Right ventricle myocardium inferior (tissue), 1 donor: Measurements from ENCODE around the gene SCGB3A1. TPM values are rescaled to one million over a fixed set of nuclear protein-coding genes. Genes with fewer than 3 reads are reported as not detected.

Experiments used
- ATAC-seq: fragments of 200-7000 bp; cut with Tn5 transposase; one replicate; pipeline ENCODE4 v1.9.1; 2020; ENCODE audit warnings: mild to moderate bottlenecking, moderate library complexity
- DNase-seq: peaks from one replicate; pipeline ENCODE4 v3.0.0; 2021; ENCODE audit errors: missing footprints
- intact Hi-C: fragments of 100-400 bp; cut with DNase I; formaldehyde crosslinking; loops from one replicate; pipeline ENCODE4 v1.11.0; 2022
- total RNA-seq: library from RNA; stranded (reverse); fragmentation: NEBNext Ultra II Directional; extraction: Animal tissue kit (Norgen Biotek cat#: 25700); gene quantifications from one replicate; pipeline ENCODE4 v1.2.1, GENCODE V29; 2021
- donor health status: DM: no; HTN: yes; CAD: no; lungs with severe emphysema.

The SCGB3A1 gene
- total RNA-seq, 1 donor from 2014 or later: not detected

DNA sequence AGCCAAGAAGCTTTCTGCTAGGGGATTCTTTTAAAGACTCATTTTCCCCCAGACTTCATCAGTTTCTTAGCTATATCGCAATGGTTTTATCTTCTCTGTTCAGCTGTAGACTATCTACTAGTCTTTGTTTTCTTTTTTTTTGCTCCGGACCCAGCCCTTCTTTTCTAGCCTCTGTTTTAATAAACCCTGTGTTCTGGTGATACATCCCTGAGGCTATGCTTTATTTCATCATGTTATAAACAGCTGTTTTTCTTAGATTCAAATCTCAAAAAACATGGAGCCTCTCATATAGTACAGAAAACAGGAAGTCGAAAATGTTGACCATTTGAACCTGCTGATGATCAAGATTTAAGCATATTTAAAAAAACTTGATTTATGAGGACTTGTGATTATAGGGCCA is 37.8 kb downstream of the SCGB3A1 start:
- DNase-seq: no peak
- ATAC-seq: no peak
- intact Hi-C loops: no loop called here

DNA sequence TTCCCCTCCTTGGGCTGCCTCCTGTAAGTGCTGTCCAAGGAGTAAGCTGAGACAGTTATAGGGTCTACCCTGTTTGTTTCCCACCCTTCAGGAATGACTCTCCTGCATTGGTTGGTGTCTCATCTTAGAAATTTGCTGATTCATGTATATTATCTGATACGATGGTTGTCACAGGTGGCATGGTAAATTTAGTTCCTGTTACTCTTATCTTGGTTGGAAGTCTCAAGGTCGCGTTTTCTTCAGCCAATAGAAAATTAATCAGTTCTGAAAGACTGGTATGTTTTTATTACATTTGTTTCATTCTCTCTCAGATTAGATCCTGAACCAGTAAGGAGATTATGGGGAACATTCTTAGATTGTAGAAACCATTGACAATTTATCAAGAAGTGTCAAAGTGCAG is 42.7 kb downstream of the SCGB3A1 start:
- intact Hi-C loops: no loop called here
- DNase-seq (no peak), ATAC-seq (no peak)

DNA sequence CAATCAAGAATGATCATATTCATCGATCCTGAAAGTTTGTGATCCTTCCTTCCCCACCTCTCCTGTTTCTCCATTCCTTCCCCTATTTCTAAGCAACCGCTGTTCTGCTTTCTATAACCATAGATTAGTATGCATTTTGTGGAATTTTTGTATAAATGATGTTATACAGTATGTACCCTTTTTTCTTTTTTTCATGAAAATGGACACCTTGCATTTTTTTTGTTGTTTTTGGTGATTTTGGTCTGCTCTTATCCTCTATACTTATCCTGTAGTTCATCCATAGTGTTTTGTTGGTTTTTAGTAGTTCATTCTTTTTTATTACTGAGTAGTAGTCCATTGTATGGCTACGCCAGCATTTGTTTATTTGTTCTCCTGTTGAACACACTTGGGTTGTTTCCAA is 46.1 kb downstream of the SCGB3A1 start:
- no peak for DNase-seq
- no peak for ATAC-seq
- intact Hi-C loops: no loop called here

DNA sequence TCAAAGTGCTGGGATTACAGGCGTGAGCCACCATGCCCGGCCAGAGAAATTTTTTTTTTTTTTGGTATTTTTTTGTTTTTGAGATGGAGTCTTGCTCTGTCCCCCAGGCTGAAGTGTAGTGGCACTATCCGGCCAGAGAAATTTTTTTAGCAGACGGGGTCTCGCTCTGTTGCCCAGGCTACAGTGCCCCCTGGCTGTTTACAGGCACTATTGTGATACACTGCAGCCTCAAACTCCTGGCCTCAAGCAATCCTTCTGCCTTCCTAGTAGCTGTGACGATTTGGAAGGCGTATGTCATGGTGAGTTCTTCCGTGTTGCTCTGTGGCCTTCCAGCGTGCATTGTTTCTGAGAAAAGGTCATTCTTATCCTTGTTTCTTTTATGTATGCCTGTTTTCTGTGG is 49.6 kb downstream of the SCGB3A1 start:
- DNase-seq: no peak
- no peak for ATAC-seq
- intact Hi-C loops: no loop called here

Other genes starting within 250 kb of the SCGB3A1 start
- 15.3 TPM for gene GFPT2, start 238.2 kb downstream of the SCGB3A1 start, total RNA-seq
- gene CNOT6, start 97.1 kb downstream of the SCGB3A1 start, total RNA-seq: 15.0 TPM
- gene FLT4, start 58.1 kb upstream of the SCGB3A1 start, total RNA-seq: 5.5 TPM
- not detected for gene OR2Y1, start 148.6 kb upstream of the SCGB3A1 start, total RNA-seq
- 76.0 TPM for gene MGAT1, start 211.3 kb upstream of the SCGB3A1 start, total RNA-seq